SU-DHL-6 (cell line): Measurements from ENCODE around the gene DCAF10.

Source experiments
- EZH2phosphoT487 ChIP-seq: fragments of 200-600 bp; sonication (generic), shearing (Covaris generic); conservative IDR thresholded peaks from 2 replicates; pipeline ENCODE4 v1.6.1; 2018; ENCODE audit warnings: mild to moderate bottlenecking, antibody characterized with exemption, low read length, moderate library complexity, mixed read lengths
- TF ChIP-seq, protein P1 (sequence below): fragments of 200-600 bp; sonication (generic); IDR thresholded peaks from one replicate; pipeline ENCODE4 v1.5.1; 2017; ENCODE audit warnings: antibody characterized with exemption, mild to moderate bottlenecking, low read length, moderate library complexity; ENCODE audit not compliant: insufficient read depth, poor library complexity, severe bottlenecking

DNA sequence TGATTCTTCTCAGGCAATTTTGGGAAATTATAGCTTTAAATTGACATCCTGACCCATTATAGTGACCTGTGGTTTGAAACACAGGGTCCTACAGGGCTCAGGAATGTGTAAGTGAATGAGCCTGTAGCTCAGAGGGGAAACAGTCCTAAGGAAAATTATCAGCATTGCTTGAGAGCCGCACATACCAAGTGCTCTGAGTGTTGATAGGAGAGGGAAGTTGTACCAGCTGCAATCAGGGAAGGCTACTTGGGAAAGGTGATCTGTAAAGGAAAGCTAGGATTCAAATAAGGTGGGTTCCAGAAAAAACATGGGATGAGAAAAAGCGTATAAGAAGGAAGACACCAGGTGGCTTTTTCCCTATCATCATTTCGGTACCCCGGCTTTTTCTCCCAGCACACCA lies 107.7 kb downstream of the DCAF10 start:
- TF ChIP-seq, protein P1, sequence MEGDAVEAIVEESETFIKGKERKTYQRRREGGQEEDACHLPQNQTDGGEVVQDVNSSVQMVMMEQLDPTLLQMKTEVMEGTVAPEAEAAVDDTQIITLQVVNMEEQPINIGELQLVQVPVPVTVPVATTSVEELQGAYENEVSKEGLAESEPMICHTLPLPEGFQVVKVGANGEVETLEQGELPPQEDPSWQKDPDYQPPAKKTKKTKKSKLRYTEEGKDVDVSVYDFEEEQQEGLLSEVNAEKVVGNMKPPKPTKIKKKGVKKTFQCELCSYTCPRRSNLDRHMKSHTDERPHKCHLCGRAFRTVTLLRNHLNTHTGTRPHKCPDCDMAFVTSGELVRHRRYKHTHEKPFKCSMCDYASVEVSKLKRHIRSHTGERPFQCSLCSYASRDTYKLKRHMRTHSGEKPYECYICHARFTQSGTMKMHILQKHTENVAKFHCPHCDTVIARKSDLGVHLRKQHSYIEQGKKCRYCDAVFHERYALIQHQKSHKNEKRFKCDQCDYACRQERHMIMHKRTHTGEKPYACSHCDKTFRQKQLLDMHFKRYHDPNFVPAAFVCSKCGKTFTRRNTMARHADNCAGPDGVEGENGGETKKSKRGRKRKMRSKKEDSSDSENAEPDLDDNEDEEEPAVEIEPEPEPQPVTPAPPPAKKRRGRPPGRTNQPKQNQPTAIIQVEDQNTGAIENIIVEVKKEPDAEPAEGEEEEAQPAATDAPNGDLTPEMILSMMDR: no peak
- TF ChIP-seq EZH2phosphoT487: no peak
